GM18520 (cell line): ENCODE measurements around the gene ITPR2.
A peak's percentile ranks its signal among the peaks of the same experiment; 100 is the strongest.

Source experiments
- ATAC-seq: cut with Tn5 transposase; IDR thresholded peaks from one replicate; pipeline ENCODE4 v1.9.1; 2021; ENCODE audit not compliant: unreplicated experiment

Gene ITPR2

DNA sequence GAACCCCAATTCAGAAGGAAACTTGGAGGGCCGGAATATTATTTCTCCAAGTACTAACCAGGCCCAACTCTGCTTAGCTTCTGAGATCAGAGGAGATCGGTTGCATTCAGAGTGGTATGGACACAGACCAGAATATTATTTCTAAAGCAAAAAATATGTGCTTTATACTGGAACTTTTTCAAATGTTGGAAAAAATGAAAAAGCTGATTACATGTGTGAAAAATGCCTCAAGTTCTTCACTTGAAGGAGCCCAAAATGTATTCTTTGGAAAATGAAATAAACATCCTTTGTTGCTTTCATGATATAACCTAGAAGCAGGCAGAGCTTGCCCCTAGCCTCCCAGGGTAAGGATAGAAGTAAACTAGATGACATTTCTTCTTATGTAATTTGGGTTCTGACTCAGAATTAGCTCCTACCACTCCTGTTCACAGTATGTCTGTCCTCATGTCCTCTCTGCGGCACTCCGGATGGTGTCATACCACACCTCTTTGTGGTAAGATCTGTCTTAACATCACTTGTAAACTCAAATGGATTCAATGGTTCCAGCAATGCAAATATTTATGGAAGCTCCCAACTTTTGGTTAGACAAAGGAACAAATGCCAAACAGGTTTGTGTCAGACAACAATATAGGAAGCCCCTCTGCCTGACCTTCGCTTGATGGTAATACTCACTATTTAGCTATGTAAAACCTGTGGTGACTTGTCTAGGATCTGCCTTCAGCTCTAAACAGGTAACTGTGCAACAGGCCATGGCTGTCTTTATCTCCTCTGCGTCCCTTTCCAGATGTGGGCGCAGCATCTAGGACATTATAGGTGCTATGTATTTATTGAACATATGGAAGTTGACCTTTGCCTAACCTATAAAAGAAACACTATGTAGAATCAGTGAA is 459.1 kb downstream of the ITPR2 start:
- no peak for ATAC-seq

DNA sequence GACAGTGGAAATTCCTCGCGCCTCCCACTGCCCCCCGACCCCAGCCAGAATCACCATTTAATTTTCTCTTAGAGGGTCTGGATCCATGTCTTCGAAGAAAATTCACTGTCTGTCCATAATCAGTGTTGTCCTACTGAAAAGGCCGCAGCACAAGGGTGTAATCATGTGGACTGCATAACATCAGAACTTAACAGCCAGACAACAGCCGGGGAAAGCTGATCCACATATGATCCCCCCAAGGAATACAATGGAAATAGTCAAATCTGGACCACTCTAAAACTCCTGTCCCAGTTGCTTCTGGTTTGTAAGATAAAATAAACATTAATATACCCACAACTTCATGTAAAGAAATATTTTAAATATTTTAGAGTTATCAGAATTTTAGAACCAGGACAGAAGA is 460.1 kb downstream of the ITPR2 start:
- no peak for ATAC-seq

DNA sequence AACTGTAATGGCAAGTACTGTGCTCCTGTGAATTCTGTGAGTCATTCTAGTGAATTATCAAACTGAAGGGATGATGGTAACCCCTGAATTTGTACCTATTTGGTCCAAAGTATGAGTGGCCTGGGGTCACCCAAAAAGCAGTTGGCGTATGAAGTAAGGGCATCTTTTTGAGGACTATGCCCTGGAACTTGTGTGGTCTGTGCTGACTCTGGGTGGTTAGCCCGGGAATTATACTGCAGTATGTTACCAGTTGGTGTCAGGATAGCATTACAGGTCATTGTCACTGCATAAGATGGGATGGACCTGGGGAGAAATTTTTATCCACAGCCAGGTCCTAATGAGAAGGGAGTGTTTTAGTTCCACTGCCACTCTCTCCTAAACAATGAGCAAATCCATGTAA is 462.9 kb downstream of the ITPR2 start:
- ATAC-seq = no peak

DNA sequence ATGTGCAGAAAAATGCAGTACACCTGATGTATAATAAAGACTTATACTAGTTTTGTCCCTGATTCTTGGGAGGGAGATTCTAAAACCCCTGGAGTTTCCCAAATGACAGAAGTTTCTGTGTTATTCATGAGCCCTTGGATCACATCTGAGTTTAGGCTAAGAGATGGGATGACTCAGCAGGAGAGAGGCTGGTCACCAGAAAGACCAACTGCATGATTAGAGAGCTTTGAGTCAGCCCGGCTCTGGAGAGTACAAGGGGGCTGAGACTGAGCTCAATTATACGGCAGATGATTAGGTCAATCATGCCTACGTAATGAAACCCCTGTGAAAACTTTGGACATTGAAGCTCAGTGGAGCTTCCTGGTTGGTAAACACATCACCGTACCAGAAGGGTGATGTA is 463.4 kb downstream of the ITPR2 start:
- no peak for ATAC-seq

DNA sequence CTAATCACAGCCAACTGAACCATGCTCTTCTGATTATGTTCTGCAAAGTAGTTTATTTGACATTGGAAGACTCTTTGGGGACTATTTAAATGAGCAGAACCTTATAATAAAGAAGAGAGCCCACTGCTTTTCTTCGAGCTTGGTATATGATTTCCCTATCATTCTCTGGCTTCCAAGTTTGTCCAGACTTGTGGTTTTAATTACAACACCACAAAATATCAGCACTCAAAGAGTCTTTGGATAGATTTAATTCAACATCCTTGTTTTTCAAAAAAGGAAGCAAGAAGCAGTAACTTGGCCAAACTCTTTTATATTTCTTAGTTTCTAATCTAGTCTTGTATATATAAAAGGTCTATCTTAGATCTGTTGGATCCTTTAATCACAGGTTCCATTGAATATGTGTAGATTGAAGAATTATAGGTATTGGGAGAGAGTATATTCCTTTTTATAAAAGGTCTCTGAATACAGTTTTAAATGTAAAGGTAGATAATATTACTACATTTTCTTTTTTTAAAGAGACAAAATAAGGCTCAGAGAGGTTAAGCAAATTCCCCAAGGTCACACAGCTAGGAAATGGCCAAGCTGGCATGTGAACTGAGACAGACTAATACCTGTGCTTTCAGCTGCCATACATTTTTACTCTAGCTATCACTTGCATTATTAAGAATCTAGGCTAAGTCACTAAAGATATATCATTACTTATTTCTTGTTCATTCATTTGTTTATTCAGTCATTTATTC is 464.8 kb downstream of the ITPR2 start:
- no peak for ATAC-seq

DNA sequence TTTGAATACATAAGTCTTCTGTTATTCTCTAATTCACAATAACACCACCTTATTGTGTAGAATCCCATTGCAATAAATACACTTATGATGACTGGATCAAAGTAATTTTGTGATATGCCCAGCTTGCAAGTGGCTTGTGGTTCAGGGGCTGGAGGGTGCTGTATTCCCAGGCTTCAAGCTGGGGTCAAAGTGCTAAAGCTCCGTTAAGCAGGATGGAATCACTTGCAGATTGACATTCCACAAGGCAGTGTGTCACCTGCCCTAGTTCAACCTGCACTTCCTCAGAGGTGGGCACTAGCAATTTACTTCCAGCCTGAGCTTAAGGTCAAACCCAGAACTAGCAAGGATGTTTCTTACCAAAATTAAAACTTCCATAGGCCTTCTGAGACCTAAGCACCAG is 471.0 kb downstream of the ITPR2 start:
- ATAC-seq = no peak

DNA sequence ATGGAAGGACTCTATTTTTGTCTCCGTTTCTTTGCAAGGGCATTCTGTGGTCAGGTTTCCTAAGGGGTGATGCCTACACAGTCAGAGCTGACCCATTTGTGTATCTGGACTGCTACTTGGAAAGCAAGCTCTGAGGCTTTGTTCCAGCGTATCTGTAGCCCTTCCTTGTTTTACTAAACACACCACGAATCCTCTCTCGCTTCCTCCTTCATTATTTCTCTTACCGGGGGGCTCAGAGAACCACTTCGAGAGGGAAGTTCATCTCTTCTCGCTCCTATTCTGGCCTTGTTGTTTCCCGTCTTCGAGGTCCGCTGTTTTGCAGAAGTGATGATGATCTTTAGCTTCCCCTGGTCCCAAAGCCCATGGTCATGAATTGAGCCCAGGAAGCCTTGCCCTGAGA is 472.9 kb downstream of the ITPR2 start:
- no peak for ATAC-seq

DNA sequence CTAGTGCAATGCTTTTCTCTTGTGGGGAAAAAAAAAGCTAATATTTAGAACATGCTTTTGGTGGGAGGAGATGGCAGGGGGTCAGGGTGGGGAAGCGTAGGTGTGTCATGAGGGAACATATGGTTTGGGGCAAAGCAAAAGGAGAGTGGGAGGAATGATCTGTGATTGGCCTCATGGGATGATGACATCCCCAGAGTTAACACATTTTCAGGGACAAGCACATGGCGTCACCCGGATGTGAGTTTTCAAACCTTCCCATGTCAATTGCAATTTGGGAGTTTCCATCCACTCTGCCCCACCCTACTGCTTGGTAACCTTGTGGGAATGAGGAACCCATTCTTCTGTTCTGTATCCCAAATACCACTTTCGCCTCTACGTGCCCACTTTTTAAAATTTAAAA is 473.4 kb downstream of the ITPR2 start:
- no peak for ATAC-seq

DNA sequence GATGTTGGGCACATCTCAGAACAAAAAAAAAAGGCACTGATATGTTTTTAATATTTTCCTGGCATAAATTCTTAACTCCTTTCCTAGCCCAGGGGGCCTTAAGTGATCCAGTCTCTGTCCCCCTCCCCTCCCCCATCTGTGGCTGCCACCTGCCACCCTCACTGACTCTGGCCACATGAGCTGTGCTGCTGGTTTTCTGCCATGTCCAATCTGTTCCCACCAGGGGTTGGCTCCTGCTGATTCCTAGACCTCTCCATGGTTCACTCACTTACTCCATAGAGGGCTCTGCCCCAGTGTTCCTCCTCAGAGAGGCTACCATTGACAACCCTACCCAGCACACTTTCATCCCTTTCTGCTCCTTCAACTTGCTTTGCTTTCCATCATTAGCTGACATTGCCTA is 474.3 kb downstream of the ITPR2 start:
- ATAC-seq = no peak

DNA sequence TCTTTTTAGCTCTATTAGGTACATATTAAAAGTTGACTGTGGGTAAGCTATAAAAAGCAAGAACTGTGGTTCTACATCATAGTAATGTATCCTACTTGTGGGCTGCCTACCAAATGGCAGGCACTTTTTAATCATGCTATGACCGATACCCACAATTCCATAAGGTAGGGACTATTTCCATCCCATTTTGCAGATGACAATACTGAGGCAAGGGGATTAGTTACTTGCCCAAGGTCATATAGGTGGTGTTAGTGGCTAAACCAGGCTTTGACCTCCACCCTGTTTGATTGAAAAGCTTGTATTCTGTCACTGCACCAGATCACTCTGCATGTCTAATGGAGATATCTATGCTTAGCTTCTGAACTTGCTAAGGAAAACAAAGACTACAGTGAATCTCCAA is 485.7 kb downstream of the ITPR2 start:
- ATAC-seq = no peak

DNA sequence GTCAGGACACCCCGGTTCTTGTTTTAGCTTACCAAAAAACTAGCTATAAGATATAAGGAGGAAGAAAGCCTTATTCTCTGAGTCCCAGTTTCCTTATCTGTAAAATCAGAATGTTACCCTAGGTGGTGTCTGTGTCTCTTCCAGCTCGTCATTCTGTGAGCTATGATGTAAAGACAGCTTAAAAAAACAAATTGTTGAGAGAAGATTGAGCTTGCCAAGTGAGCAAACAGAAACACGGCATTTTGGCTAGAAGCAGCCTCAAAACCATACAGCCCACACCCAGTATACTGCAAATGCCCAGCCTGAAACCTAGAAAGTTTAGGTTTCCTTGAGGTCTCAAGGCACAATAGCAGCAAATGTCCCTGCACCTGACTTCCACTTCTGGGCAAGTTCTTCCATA is 486.3 kb downstream of the ITPR2 start:
- ATAC-seq = no peak

DNA sequence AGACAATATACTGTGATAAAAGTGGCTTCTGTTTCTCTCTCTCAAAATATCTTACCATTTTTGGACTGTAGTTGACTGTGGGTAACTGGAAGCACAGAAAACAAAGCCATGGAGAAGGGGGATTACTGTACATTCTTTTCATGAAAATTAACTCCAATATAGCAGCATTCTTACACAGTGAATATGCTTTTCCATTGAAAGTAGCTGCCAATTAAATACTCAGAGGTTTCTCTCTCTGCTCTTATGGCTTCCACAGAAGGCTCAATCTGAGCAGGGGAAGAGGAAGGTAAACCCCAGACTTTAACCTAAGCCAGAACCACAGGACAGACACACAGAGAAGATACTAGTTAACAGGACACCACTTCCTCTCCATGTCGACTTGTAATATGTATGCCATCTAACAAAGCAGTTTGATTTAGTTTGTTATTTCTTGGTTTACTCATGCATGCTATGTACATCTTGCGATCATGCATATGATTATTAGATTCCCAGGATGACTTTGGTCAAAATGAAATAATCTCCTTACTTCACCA is 487.5 kb downstream of the ITPR2 start:
- ATAC-seq = no peak

DNA sequence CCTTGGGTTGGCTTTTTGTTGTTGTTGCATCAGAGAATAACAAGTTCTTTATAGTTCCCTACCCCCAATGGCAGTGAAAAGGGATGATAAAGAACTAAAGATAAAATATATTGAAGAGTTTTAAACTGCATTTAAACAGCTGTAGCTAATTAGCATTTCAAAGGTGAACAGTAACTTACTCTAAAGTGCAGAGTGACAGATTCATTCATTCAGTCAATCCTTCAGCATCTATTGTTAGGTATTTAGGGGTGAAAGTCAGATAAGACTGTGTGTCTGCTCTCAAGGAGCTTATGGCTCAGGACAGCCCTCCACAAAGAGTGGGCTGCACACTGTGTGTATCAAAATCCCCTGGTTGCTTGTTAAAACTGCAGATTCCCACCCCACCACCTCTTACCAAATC is 491.5 kb downstream of the ITPR2 start:
- ATAC-seq = no peak

DNA sequence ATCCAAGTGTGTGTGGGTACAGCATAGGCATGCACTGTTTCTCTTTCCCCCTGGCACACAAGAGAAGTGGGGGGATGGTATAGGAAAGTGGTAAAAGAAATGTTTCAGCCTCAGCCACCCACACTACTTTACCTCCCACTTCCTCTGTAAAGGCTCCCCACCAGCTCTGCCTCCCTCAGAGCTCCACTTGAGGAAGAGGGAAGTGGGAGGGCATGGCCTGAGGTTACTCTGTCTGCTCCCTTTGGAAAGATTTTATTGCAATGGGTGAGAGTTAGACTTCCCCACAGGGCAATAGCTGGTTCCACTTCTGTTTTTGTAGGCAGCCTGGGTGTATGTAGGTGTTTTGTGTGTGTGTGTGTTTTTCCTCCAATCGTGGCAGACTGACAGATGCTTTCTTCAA is 492.3 kb downstream of the ITPR2 start:
- ATAC-seq = no peak

DNA sequence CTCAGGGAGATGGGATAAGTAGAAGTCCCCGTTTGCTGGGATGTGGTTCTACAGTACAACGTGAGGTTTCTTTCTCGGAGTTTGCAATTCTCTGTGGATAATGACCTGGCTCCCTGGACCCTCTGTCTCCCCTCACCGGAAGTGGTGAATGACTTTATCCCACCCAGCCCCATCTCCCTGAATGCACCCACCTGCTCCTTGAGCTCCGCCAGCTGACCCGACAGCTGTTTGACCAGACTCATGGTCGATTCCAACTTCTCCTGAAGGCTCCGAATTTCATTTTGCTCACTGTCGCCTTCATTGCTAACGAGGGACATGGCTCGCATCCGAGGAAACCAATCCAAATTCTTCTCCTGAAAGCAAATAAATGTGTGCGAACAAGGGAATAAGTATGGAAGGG is 493.0 kb downstream of the ITPR2 start:
- ATAC-seq = no peak

DNA sequence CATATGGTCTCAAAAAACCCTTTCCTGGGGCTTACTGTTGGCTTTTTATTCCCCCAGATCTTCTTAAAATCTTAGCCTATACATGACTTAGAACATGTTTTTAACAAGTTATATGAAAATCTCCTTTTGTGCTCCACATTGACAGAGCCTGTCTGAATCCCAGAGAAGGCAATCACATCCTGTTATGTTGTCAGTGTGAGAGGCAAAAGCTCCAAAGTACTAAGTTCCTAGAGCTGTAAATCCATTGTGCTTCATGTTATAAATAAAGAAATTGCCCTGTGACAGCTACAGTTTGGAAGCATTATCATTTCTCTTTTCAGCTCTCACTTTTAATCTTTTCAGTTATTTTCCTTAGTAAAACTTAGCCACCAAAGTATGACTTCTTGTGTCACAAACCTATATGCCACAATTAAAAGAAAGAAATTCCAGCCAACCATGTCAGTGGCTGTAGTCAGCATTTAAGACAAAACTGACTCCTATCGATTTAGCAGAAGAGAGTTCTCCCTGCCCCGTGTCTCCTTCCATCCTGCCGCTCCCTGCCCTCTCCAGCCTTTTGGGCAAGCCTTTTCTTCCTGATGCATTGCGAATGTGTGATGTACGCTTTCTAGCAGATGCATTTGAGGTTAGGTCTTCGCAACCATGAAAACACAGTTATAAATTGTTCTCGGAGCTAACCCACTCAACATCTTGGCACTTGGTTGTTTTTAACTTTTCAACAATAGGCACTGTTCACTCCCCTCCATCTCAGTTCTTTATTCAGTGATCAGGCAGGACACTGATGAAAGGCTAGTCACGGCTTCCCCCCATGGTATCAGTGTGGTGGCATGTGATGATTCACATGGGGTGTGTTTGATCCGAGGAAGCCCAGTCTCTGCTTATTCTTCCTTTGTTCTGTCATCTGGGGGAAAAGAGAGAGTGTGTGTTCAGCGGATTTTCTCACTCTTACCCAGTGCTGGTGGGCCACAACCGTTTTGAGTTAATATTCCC is 494.1 kb downstream of the ITPR2 start:
- no peak for ATAC-seq

DNA sequence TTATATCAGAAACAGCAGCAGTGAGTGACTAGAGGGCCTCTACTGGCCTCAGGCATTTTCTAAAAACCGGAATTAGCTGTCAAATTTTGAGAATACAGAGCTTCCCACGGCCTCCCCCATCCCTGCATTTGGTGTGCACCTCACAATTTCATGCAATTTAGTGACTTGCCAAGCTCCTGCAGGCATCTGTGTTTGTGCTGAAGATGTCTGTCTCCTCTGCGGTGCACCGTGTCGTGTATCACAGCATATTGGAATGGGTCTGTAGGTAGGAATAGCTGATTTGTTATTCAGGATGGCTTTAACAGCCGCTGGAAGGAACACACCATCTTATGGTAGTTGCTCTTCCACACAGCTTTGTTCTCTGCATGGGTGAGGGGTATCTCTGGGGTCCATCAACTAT is 497.3 kb downstream of the ITPR2 start:
- no peak for ATAC-seq

DNA sequence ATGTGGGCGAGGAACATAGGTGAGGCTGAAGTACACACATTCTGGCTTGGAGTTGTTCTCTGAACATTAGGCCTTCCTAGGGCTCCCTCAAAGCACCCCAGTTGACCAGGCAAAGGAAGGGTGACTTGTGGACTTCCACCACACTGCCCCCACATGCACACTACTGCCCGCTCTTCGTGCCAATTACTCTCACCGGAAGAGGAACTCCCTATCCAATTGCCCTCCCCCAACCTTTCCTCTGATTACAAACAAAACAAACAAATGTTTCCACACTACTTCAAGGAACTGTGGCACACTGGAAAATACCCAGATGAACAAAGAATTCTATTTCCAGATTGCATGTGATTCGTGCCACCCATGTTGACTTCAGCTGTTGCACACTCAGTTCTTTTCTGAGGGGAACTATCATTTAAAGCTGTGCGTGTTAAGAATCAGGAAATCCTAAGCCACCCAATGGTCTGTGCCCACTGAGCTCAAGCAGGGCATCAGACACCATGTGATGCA is 498.3 kb downstream of the ITPR2 start:
- ATAC-seq = no peak

DNA sequence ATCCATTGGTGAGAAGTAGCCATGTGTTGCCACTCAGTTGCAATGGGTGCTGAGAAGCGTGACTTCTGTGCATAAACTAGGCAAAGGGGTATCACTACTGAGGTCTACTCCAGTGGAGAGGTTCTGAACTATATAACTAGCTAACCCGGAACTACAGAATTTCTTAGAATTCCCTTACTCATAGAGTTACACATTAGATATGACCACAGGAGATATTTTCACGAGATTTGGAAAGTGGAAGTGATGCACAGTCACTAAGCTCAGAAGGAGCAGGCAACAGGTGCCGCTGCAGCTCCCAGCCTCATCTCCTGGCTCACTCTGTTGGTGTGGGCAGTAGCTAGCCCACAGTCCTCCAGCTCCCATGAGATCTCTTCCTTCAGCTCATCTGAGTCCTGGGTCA is 501.0 kb downstream of the ITPR2 start:
- peak; percentile 55 for ATAC-seq

DNA sequence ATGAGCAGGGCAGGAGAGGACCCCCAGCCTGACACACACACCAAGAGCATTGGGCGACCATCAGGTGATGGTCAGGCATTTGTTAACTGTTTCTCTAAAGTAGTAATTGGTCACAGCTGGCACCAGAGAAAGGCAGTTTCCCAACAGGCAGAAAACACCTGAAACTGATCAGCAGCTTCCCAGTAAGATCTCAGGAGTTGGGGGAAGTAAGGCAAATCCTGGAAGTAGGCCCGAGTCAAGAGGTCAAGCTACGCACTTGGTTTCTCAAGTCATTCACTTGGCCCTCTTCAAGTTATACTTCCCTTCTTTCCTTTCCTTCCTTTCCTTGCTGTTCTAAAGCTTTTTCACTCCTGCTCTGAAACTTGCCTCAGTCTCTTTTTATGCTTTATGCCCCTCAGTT is 501.9 kb downstream of the ITPR2 start:
- no peak for ATAC-seq
